Measurements from ENCODE around the gene NADSYN1. TPM values are rescaled to one million over a fixed set of nuclear protein-coding genes. Genes with fewer than 3 reads are reported as not detected.

Gene NADSYN1
- total and polyA plus RNA-seq, 2 experiments from 2014 or later, result 35.6 to 54.9 TPM

- Histone ChIP-seq H3K4me2 (no peak overlapping the region), H2AFZ (no peak overlapping the region), H3K9me2 (ENCODE audit: insufficient read depth) (no peaks in the 10 kb centered on the region), H4K20me1 (replicated peaks; ENCODE audit: insufficient read depth) (peaks cover 11% of the 10 kb centered on the region; the same call in 1 of the 2 replicates), H3F3A (replicated peaks; ENCODE audit: low read depth) (no peaks in the 10 kb centered on the region), H3K4me1 (ENCODE audit: insufficient read depth) (no peaks in the 10 kb centered on the region), H3K79me2 (replicated peaks; ENCODE audit: insufficient read depth) (no peaks in the 10 kb centered on the region), H3K27ac (ENCODE audit: low read depth) (no peak overlapping the region), H3K27me3 (ENCODE audit: insufficient read depth) (no peaks in the 10 kb centered on the region), H3K36me3 (ENCODE audit: insufficient read depth) (peaks cover 31% of the 10 kb centered on the region), H3K4me3 (no peak overlapping the region)
- H3K4me1 Mint-ChIP-seq, result no peaks in the 10 kb centered on the region
- TF ChIP-seq CREB1 (CRISPR knock-in tag; IDR thresholded peaks at IDR 0.05; ENCODE audit: low read depth) (no peak), ZNF114 (CRISPR knock-in tag; IDR thresholded peaks at IDR 0.05) (no peak), ZNF462 (CRISPR knock-in tag; IDR thresholded peaks at IDR 0.05) (no peak), ETS1 (IDR thresholded peaks at IDR 0.05) (no peak), NANOG (IDR thresholded peaks at IDR 0.05; ENCODE audit: borderline replicate concordance) (no peak), EZH2 (IDR thresholded peaks at IDR 0.05; ENCODE audit: low read depth, unreplicated experiment) (no peak), ZNF331 (CRISPR knock-in tag; IDR thresholded peaks at IDR 0.05; ENCODE audit: low read depth) (no peak), CTCF (conservative IDR thresholded peaks at IDR 0.05; ENCODE audit: low read depth in 2 of 2) (no peak), EZH2phosphoT487 (IDR thresholded peaks at IDR 0.05; ENCODE audit: unreplicated experiment) (no peak), STAT1 (IDR thresholded peaks at IDR 0.05; ENCODE audit: unreplicated experiment) (no peak), REST (IDR thresholded peaks at IDR 0.05; ENCODE audit: unreplicated experiment) (no peak), JUNB (IDR thresholded peaks at IDR 0.05; ENCODE audit: unreplicated experiment) (no peak), POLR2AphosphoS5 (IDR thresholded peaks at IDR 0.05; ENCODE audit: low read depth) (no peak)
- peaks cover 62% of the 10 kb centered on the region for H3K36me3 Mint-ChIP-seq (ENCODE audit: low read depth)
- ATAC-seq (no peak), DNase-seq (ENCODE audit: low spot score) (no peak)
- no peaks in the 10 kb centered on the region for H3K27me3 Mint-ChIP-seq (ENCODE audit: insufficient read depth, low read depth, poor library complexity)
- H3K9me3 Mint-ChIP-seq, result no peaks in the 10 kb centered on the region; the same call in 2 of the 3 replicates
- H3K27ac Mint-ChIP-seq, result no peak overlapping the region
- H3K4me3 Mint-ChIP-seq, result no peak overlapping the region
Measured at GRCh38 chr11:71436861-71437260, 16.1 kb upstream of the NADSYN1 start.

Data from GM23338 (cell line).